ENCODE data around the gene ARL10.

The ARL10 gene, protein sequence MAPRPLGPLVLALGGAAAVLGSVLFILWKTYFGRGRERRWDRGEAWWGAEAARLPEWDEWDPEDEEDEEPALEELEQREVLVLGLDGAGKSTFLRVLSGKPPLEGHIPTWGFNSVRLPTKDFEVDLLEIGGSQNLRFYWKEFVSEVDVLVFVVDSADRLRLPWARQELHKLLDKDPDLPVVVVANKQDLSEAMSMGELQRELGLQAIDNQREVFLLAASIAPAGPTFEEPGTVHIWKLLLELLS

DNA sequence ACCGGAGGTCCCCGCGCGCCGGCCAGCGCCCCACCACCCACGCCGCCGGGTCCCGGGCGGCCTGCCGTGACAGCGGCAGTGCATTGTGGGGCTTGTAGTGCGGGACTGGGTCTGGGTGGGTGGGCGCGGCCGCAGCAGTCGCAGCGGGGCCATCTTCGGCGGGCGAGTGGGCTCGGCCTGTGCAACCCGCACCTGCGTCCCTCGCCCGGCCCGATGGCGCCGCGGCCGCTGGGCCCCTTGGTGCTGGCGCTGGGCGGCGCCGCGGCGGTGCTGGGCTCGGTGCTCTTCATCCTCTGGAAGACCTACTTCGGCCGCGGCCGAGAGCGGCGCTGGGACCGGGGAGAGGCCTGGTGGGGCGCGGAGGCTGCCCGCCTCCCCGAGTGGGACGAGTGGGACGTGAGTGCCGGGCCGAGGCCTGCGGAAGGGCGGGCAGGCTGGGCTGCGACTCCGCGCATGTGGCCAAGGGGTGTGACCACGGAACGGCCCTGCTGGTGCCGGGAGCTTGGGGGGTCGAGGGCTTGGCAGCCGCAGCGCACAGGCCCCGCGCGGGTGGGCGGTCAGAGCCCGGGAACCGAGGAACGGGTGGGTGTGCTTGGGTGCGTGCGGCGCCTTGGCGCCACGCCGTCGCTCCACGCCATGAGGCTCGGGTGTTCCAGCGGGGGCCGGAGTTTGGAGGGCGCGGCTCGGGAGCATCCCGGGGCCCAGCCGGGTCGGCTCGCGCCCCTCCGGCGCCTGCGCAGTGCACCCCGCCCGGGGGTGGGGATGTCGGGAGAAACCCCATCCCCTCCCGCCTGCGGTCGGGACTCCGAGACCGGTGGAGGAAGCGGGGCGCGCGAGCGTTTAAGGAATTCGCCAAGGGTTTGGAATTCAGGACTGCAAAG is at the start of gene ARL10:
ARL10 (plus strand) TSS at position 137 of the 881 bp plus-strand sequence; CDS start at position 214, 77 bp downstream.
- DNase-seq (ENCODE audit: low read depth in 2 of 2), result peak in 1 of 2 donors; percentile 14

DNA sequence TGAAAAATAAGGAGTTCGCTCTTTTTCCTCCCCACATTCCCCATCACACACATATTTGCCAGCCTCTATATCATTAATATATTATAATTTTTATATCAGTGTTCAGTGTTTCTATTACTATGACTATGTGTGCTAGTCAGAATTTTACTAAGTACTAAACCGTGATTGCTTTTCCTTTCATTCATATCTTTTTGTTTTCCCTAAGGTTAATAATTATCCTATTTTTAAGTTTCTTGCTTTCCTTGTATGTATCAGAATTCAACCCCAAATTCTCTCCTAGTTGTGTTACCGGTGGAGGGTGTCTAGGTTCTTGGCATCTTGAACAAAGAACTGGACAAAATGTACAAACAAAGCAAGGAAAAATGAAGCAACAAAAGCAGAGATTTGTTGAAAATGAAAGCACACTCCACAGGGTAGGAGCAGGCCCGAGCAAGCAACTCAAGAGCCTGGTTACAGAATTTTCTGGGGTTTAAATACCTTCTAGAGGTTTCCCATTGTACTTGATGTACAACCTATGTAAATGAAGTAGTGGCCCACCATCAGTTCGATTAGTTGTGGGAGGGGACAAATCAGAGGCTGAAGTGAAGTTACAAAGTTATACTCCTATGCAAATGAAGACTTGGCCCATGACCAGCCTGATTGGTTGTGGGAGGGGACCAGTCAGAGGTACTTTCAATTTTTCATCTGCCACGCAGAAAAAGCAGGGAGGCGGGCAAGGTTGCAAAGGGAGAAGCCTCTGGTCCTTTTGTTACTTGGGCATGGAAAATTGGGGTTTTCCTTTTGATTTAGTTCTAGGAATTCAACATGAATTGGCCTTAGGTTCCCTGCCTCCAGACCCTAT is 47.5 kb upstream of the ARL10 start:
- no peak for DNase-seq (ENCODE audit: low read depth in 2 of 2)

DNA sequence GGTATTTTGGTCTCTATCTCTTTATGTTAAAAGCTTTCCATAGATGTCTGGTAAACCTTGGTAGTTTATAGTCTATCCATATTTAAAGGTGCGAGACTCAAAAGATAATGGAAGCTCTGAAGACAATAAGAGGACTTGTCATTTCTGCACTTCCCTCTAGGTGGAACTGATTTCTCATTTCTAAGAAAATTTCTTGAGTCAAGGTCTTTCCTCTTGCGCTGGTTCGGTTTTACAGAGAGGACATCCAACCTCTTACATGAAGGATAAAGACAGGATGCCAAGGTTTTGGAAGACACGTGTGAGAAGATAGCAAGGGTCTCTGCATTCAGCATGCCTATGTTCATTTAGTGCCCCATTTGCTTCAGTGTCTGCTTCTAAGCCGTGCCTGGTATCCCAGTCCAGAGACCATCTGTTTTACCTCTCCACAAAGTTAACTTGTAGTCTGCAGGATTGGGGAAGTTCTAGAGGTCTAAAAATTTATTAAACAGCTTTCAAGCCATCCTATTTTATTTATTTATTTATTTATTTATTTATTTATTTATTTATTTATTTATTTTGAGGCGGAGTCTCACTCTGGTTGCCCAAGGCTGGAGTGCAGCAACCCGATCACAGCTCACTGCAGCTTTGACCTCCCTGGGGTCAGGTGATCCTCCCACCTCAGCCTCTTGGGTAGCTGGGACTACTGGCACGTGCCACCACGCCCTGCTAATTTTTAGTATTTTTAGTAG is 45.3 kb upstream of the ARL10 start:
- DNase-seq (ENCODE audit: low read depth in 2 of 2), result no peak

DNA sequence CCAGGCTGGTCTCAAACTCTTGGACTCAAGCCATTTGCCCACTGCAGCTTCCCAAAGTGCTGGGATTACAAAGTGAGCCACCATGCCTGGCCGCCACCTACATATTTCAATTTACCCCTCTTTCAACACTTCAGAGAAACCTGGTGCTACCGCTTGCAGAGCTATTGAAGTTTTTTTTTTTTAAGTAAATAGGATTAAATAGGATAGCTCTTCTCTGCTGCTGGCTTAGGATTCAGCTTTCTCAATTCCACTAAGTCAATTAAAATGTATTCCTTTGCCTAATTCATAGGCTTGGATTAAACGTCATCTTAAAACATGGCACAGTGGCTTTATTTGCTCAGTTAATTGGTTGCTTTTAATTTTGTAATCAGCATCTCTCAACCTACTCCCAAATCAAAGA is 44.7 kb upstream of the ARL10 start:
- no peak for DNase-seq (ENCODE audit: low read depth in 2 of 2)

DNA sequence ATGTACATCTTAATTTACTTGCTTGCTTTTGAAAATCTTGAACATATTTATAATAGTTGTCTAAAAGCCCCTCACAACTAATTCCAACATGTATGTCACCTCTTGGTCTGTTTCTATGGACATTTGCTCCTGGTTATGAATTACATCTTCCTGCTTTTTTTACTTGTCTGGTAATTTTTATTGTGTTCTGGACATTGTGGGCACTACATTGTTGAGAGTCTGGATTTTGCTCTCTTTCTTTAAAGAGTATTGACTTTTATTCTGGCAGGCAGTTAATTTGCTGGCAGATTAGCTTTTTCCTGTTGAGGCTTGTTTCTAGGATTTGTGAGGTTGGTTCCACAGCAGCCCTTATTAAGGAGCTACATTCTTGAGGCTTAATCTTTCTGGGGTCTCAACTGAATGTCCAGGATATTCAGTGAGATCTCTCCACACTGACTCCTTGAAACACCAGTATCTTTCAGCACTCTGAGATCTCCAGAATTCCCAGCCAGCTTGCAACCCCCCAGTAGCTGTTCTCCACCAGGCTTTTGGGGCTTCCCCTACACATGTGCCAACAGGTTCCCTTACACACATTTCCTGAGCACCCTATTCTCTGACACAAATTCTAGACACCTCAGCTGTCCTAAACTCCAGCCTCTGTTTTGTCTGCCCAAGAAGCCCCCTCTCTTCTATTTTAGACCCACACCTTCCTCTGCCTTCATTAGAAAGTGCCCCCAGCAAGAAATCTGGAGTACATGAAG is 31.1 kb upstream of the ARL10 start:
- no peak for DNase-seq (ENCODE audit: low read depth in 2 of 2)

DNA sequence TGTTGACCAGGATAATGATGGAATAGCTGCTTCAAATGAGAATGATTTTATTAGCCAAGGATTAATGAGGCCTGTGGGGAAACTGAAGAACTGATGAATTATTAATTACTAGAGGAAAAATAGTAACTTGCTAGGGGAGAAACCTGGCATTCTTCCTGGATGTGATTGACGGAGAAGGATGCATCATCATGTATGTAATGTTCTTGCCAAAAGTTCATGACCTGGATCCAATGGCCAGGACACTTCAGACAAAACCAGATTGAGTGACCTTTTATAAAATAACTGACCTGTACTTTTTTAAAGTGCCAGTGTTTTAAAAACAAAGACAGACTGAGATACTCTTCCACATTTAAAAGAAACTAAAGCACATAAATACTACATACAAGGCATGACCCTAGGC is 27.4 kb upstream of the ARL10 start:
- no peak for DNase-seq (ENCODE audit: low read depth in 2 of 2)

DNA sequence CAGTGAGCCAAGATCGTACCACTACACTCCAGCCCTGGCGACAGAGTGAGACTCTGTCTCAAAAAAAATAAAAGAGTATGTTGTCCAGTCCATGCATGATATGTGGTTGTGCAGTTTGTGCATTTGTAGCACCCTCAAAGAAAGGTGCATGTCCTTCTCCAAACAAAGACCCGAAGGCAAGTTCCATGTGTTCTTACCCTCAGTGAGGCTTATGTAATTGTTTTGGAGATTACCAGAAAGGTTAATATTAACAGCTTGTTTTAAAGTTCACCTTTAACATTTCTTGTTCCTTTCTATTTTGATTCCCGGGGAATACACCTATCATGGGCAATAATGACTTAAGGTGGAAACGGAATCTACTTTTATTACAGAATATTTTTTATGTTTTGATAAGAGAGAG is 26.0 kb upstream of the ARL10 start:
- DNase-seq (ENCODE audit: low read depth in 2 of 2), result no peak

DNA sequence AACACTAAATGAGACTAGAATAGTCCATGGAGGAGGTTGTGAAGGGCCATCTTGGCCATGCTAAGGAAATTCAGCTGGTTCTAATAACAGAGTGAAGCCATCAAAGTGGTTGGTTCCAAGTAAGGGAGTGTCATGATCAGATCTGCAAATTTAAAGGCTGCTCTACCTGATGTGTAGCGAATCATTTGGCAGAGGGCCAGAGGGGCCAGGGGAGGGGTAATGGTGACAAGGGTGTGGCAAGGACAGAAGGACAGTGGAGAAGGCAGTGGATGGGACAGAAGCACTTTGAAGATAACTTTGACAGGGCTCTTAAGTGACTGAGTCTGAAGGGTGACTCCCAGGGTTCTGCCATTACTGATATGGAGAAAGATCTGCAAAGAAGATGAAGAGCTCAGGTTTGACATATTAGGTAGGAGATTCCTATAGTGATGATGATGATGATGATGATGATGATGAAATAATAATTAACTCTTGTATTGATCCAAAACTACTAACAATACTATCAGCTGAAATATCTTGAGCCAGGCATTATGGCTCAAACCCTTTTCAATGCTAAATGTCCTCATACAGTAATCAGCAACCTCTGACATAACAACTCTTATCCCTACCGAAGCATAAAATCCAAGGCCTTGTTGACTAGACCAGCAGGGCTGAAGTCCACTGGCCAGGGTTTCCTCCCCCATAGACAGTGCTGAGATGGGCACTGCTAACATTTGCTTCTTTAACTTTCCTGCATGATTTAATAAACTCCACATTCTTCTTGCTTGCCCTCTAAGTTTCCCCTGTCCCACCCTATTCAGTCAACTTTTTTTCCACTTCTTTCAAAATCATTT is 23.7 kb upstream of the ARL10 start:
- no peak for DNase-seq (ENCODE audit: low read depth in 2 of 2)

DNA sequence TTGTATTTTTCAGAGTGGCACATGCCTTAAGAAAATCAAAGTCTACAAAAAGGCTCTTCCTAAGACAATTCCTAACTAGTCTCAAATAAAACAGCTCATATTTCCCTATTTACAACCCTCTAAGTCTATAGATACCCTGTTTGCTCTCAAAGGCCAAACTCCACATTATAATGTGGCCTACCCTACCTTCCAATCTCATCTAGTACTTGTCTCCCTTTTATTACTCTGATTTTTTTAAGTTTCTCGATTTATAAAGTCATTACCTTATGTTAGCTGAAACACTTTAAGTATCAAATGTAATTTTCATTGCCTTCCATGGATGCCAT is 23.2 kb upstream of the ARL10 start:
- DNase-seq (ENCODE audit: low read depth in 2 of 2), result no peak

DNA sequence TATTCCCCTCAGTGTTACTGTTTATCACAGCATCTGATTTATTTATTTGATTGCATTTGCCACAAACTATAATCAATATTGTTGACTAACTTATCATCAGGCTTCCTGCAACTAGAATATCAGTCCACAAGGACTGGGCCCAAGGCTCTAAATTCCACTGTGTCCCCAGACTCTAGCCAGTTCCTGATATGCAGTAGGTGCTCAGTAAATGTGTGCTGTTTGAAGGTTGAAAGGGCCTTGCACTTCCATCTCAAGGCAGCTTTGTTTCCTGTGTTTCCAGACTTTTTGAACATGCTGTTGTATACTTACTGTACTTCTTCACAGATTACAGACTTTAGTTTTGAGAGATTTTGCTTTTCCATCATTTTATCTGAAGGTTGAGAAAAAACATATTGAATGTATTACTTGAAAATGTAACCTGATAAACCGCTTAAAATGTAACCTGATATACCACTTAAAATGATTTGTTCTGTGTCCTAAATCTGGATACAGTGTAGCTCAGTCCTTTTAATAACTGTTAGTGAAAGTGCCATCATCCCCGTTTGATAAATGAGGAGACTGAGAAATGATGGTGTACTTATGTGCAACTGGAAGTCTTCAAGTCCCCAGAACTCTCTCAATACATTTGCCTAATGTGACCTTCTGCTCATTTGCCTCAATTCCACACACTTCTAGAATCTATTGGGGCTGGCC is 22.4 kb upstream of the ARL10 start:
- no peak for DNase-seq (ENCODE audit: low read depth in 2 of 2)

DNA sequence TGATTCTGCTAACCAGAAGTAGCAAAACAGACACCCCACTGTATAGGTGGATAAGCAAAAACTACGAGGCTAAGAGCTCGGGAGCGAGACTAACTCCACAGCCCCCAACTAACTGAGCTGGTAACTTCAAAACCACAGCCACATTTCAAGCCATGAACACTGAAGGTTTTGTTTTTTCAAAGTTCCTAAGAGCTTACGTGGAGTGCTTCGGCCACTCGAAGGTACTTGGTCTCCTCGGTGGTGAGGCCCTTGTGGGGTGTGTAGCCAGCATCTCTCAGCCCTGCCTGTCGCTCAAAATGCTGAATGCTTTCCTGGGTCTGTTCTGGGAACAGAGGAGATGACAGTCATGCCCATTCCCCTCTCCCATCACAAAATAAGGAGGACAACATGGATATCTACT is 14.9 kb upstream of the ARL10 start:
- DNase-seq (ENCODE audit: low read depth in 2 of 2), result no peak

DNA sequence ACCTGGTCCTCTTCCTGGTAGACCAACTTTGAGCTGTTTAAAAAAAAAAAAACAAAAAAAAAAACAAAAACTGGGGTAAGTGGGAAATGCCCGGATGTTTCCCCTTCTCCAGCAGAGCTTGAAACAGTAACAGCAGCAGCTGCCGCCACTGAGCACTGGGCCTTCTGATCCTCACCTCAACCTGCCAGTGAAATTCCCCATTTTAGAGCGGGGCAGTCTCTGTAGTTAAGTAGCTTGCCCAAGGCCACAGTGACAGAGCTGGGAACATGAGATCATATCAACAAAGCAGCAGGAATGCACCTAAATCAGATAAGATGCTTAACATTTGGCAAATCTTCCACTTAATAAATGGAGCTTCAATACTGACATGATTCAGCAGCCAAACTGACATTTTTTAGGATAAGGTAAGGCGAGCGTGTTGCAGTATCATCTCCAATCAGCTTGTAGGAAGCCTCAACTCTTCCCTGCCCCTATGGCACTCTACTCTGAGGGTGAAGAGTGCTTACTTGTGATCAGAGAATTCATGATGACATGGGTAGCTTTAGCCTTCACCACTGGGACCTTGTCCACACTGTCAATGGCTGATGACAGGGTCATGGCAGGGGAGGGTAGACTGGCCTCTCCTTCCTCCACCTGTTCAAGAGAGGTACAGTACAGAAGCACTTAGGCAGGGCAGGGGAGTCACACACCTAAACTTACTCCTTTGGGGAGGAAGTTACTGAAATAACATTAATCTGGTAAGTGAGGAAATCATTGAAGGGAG is 13.0 kb upstream of the ARL10 start:
- DNase-seq (ENCODE audit: low read depth in 2 of 2), result no peak

DNA sequence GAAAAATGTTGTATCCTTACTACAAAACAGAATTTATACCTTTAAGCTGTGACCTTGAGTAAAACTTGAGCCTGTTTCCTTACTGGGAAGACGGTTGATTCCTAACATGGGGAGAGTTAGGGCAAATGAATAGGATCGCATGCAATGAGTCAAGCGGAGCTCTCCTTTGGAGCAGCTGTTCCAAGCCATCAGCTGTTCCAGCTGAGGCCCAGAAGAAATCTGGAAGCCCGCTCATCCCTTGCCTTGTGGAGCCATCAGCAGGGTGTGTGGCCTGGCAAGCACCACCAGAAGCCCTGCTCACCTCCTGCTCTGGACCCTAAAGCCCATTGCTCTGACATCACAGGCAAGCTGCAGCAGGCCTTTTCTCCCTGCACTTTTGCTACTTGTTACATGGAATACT is 11.8 kb upstream of the ARL10 start:
- DNase-seq (ENCODE audit: low read depth in 2 of 2), result no peak

DNA sequence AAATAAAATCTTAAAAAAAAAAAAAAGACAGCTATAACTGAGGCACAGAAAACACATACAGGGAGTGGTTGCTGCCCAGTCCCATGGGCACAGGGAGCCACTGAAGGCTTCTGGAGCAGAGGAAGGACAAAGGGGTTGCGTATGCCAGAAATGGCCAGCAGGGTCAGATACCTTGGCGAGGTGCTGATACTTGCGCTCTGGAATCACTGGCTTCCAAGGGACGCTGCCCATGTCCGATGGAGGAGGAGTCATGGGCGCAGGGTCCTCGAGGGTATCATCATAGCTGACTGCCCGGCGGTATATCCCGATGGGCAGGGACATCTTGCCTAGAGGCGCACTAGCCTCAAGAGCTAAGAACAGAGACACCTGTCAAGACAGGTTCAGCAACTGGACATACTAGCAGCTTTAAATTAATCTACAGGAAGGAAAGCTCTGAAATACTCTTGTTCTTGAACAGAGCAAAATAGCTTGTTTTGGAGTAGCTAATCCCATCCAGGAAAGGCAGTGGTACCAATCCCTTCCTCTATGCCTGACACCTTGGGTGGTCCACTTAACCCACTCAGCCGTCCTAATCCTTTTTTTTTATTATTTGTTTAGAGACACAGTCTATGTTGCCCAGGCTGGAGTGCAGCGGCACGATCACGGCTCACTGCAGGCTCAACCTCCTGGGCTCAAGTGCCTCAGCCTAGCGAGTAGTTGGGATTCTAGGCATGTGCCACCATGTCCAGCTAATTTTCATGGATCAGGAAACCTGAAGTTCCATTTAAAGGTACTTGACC is 9.7 kb upstream of the ARL10 start:
- no peak for DNase-seq (ENCODE audit: low read depth in 2 of 2)

DNA sequence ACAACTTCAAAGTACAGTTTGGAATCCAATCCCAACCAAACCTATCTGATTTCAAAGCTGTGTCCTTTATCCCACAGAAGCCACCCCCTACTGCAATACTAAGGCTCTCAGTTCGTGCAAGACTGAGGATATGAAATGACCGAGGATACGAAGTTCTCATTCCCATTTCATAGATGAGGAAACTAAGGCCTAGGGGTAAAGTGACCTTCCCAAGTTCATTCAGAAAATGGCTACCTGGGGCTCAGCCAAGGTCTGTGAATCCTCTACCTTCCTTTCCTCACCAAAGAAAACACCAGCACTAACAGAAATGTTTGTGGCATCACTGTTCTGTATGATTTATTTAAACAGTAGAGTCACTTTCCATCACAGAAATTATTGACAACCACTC is 9.1 kb upstream of the ARL10 start:
- no peak for DNase-seq (ENCODE audit: low read depth in 2 of 2)

DNA sequence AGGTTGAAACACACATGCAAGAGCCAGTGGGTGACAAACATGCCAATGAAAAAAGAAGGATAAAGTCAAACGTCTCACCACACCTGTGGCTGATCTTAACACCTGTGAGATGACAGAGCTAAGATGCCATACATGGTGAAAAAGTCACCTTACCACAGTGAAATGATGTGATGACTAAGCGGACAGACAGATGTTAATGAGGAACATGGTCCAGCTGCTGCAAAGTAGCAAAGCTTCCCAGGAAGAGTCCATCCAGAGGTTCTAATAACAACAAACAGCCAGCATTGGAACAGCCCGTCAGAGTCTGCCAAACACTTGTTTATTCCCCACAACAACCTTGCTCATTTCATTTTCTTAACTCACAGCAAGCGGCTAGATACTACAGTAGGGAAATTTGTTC is 5.6 kb upstream of the ARL10 start:
- no peak for DNase-seq (ENCODE audit: low read depth in 2 of 2)

DNA sequence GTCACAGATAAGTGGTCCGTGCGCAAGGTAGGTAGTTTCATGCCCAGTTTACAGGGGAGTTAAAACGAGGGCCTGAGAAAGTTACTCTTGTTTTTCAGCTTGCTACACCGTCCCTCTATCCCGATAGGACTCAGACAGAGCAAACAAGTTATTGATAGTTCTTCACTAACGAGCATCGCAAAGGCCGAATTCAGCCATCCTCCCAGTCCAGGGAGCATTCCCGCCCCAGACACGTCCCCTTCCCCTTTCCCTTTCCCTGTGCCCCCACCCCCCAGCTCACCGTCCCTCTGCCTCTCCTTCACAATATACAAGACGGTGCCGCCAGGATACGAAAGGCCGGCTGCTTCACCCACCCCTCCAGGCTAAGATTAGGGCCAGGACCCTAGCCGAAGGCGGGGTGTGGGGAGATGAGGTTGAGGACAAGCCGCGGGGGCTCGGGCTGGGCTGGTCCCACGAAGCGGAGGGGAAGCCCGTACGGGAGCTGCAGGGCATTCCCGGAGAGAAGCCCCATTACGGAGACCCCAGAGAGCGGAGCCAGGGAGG is 4.3 kb upstream of the ARL10 start:
- DNase-seq (ENCODE audit: low read depth in 2 of 2), result no peak
